Calu3 (cell line): ENCODE data around the gene CRB2. TPM values are rescaled to one million over a fixed set of nuclear protein-coding genes. Genes with fewer than 3 reads are reported as not detected.

Experiments used
- BruUV-seq: library from RNA; stranded (reverse); fragments of 400-500 nt; replicated peaks from 2 replicates; lab custom pipeline; 2021; lab: Mats Ljungman, UMichigan
- CTCF ChIA-PET: fragments of 300-600 bp; sonication (Branson Sonifier 250); formaldehyde crosslinking; loops from one replicate; lab custom pipeline; 2022; ENCODE audit warnings: antibody characterized with exemption; lab: Charles Lee
- DNase-seq: peaks from one replicate; pipeline ENCODE4 v3.0.0; 2022
- H3K27ac Mint-ChIP-seq: one replicate; pipeline ENCODE4 v1.8.0; 2022; ENCODE audit warnings: mixed read lengths; ENCODE audit not compliant: unreplicated experiment
- H3K27me3 Mint-ChIP-seq: one replicate; pipeline ENCODE4 v1.8.0; 2022; ENCODE audit warnings: mixed read lengths; ENCODE audit not compliant: unreplicated experiment
- H3K36me3 Mint-ChIP-seq: one replicate; pipeline ENCODE4 v1.8.0; 2022; ENCODE audit warnings: mild to moderate bottlenecking, moderate library complexity, mixed read lengths; ENCODE audit not compliant: insufficient read depth, unreplicated experiment
- H3K4me1 Mint-ChIP-seq: one replicate; pipeline ENCODE4 v1.8.0; 2022; ENCODE audit warnings: mild to moderate bottlenecking, low read depth, mixed read lengths; ENCODE audit not compliant: unreplicated experiment
- H3K4me3 Mint-ChIP-seq: one replicate; pipeline ENCODE4 v1.8.0; 2022; ENCODE audit warnings: mild to moderate bottlenecking, low read depth, moderate library complexity, mixed read lengths; ENCODE audit not compliant: unreplicated experiment
- H3K9me3 Mint-ChIP-seq: one replicate; pipeline ENCODE4 v1.8.0; 2022; ENCODE audit warnings: low read depth, mixed read lengths; ENCODE audit not compliant: unreplicated experiment
- CTCF ChIP-seq: fragments of 200-600 bp; IDR thresholded peaks from one replicate; pipeline ENCODE4 v1.8.0; 2022; ENCODE audit warnings: antibody characterized with exemption; ENCODE audit not compliant: unreplicated experiment
- intact Hi-C: fragments of 100-400 bp; cut with micrococcal nuclease; formaldehyde crosslinking; loops from one replicate; pipeline ENCODE4 v1.10.0; 2022; ENCODE audit not compliant: unreplicated experiment
- total RNA-seq: library from RNA; stranded (reverse); gene quantifications from 2 replicates; pipeline ENCODE4 v1.2.3, GENCODE V29; 2022

CRB2 gene
- total RNA-seq, 1 experiment from 2014 or later, result not detected

- Mint-ChIP-seq H3K36me3 (peaks cover 4% of the 10 kb centered on the region), H3K4me3 (no peak overlapping the region), H3K27me3 (peaks cover 77% of the 10 kb centered on the region), H3K4me1 (no peaks in the 10 kb centered on the region), H3K27ac (no peak overlapping the region), H3K9me3 (no peaks in the 10 kb centered on the region)
- BruUV-seq, result no TSS peak
- no peak for TF ChIP-seq CTCF
- intact Hi-C loops, result no loop called here
- CTCF ChIA-PET, result no interaction called here
- DNase-seq, result no peak
Observed at GRCh38 chr9:123370108-123370507, 14.1 kb downstream of the CRB2 start.

- CTCF ChIA-PET, result no interaction called here
- intact Hi-C loops, result no loop called here
- Mint-ChIP-seq H3K27me3 (peaks cover 74% of the 10 kb centered on the region), H3K4me3 (no peak overlapping the region), H3K36me3 (peaks cover 4% of the 10 kb centered on the region), H3K27ac (no peak overlapping the region), H3K4me1 (no peaks in the 10 kb centered on the region), H3K9me3 (no peaks in the 10 kb centered on the region)
- no TSS peak for BruUV-seq
- TF ChIP-seq CTCF, result no peak
- DNase-seq, result no peak
Observed at GRCh38 chr9:123370526-123371227, 14.7 kb downstream of the CRB2 start.

- intact Hi-C loops, result no loop called here
- CTCF ChIA-PET, result no interaction called here
- peaks cover 6% of the 10 kb centered on the region for H3K36me3 Mint-ChIP-seq
- no peaks in the 10 kb centered on the region for H3K9me3 Mint-ChIP-seq
- no TSS peak for BruUV-seq
- H3K4me3 Mint-ChIP-seq, result no peak overlapping the region
- peaks cover 71% of the 10 kb centered on the region for H3K27me3 Mint-ChIP-seq
- DNase-seq, result no peak
- H3K4me1 Mint-ChIP-seq, result no peaks in the 10 kb centered on the region
- no peak for TF ChIP-seq CTCF
- H3K27ac Mint-ChIP-seq, result no peak overlapping the region
Observed at GRCh38 chr9:123371228-123371584, 15.2 kb downstream of the CRB2 start.

DNA sequence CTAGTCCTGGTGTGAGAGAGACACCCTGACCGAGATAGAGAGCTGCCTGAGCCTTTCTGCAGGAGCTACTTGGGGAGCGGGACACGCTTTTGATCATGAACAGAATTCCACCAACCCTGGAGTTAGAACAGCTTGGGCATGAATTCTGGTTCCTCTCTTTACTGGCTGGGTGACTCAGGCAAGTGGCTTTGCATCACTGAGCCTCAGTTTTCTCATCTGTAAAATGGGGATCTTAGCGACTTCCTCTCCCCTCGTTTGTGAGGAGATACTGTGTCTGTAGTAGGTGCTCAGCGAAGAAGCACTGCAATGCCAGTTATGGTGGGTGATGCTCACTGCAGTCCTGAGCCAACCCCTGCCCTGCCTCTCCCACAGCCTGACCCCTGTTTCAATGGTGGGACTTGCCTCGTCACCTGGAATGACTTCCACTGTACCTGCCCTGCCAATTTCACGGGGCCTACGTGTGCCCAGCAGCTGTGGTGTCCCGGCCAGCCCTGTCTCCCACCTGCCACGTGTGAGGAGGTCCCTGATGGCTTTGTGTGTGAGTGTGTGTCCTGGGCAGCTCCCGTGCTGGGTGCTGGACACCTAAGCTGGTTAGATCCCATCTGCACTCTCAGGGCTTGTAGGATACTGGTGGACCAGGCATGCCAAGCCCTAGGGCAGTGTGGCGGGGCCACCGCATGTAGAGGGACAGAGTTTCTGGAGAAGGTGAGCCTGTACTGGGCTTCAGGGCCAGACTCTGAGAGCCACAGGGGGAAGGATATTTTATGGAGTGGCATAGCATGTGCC is 16.0 kb downstream of the CRB2 start:
- Mint-ChIP-seq H3K4me1 (no peaks in the 10 kb centered on the region), H3K27ac (no peak overlapping the region), H3K27me3 (peaks cover 71% of the 10 kb centered on the region), H3K36me3 (peaks cover 9% of the 10 kb centered on the region), H3K9me3 (no peaks in the 10 kb centered on the region), H3K4me3 (no peak overlapping the region)
- CTCF ChIA-PET, result no interaction called here
- no peak for DNase-seq
- intact Hi-C loops, result no loop called here
- no TSS peak for BruUV-seq
- no peak for TF ChIP-seq CTCF
